Middle frontal gyrus (tissue), 1 donor: Measurements from ENCODE around the gene EML3.
"Not testable (repeated sequence)": the region's sequence is repeated elsewhere in the genome, so short reads cannot be mapped to it uniquely, and the experiment has no call there.

Source experiments
- DNase-seq: peaks from one replicate; pipeline ENCODE4 v3.0.0-alpha.2; 2015; ENCODE audit warnings: low spot score; ENCODE audit errors: extremely low spot score

EML3 gene, protein sequence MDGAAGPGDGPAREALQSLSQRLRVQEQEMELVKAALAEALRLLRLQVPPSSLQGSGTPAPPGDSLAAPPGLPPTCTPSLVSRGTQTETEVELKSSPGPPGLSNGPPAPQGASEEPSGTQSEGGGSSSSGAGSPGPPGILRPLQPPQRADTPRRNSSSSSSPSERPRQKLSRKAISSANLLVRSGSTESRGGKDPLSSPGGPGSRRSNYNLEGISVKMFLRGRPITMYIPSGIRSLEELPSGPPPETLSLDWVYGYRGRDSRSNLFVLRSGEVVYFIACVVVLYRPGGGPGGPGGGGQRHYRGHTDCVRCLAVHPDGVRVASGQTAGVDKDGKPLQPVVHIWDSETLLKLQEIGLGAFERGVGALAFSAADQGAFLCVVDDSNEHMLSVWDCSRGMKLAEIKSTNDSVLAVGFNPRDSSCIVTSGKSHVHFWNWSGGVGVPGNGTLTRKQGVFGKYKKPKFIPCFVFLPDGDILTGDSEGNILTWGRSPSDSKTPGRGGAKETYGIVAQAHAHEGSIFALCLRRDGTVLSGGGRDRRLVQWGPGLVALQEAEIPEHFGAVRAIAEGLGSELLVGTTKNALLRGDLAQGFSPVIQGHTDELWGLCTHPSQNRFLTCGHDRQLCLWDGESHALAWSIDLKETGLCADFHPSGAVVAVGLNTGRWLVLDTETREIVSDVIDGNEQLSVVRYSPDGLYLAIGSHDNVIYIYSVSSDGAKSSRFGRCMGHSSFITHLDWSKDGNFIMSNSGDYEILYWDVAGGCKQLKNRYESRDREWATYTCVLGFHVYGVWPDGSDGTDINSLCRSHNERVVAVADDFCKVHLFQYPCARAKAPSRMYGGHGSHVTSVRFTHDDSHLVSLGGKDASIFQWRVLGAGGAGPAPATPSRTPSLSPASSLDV

DNA sequence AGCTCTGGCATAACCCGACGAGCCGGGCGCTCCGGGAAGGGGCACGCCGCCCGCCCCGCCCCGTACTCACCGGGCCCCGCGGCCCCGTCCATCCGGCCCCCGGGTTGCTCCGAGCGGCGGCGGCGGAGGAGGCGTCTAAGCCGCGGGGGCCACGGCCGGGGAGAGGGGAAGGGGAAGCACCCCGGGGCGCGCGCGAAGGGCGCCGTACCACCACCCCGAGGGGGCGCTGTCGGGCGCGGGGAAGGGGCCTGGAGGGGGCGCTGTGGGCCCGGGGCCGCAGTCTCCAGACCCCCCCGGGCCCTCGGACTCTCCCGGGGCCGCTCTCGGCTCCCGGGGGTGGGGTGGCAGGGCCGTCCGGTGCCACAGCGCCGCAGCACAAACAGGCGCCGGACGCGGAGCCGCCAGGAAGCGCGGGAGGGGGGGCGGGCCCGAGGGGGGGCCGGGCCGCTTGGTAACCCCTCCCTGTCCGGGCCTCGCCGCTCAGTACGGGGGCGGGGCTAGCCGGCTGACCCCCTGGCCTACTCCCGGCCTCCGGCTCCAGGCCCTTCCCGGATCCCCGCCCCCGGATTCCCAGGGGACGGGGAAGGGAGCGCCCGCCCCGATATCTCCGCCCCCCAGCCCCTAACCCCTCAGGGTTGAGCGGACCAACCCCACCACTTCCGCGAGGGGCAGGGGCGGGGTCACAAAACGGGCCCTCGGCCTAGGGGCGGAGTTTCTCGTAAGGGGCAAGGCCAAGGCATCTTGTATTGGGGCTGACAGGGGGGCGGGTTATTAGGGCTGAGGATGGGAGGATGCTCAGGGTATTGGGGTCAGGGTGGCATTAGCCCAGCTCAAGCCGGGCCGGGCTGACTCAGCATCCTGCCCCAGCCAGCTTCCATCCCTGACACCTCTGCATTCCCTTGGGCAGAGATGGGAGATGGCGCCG is at the start of gene EML3, which contains the start of gene ROM1:
EML3 (minus strand) TSS at position 410 of the 925 bp plus-strand sequence; CDS start at position 92, 318 bp downstream.
ROM1 (plus strand) TSS at position 892 of the 925 bp plus-strand sequence; CDS start at position 917, 25 bp downstream.
- peak; percentile 31 for DNase-seq

DNA sequence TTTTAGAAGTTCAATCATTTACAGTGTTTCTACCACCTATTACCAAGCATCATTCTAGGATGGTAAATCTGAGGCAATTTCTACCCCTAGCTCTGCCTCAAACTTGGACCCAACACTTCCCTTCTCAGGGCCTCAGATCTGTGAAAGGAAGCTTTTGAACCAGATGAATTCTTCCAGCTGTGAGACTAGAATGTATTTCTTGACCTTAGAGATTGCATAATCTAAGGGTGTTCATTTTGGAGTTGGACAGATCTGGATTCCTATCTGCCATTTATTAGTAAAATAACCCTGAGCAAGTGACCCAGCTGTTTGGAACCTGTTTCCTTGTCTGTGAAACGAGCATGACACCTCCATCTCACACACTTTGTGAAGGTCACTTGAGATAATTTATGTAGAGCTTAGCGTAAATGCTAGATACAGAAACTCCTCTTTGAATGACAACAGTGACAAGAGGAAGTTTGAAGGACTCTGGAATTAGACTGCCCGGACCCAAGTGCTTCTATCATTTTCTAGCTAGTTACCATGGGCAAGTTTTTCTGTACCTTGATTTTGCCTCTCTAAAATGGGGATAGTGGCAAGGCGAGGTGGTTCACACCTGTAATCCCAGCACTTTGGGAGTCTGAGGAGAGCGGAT is 44.3 kb upstream of the EML3 start:
- DNase-seq = no peak

DNA sequence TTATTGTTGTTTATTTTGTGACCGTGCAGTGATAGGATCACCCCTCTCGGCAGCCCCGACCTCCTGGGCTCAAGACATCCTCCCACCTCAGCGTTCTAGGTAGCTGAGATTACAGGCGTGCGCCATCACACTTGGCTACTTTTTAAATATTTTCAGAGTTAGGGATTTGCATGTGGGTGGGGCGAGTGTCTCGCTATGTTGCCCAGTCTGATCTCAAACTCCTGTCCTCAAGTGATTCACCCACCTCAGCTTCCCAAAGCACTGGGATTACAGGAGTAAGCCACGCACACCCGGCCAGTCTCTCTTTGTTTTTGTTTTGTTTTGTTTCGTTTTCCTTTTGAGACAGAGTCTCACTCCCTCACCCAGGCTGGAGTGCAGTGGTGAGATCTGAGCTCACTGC is 41.7 kb upstream of the EML3 start:
- DNase-seq = no peak

DNA sequence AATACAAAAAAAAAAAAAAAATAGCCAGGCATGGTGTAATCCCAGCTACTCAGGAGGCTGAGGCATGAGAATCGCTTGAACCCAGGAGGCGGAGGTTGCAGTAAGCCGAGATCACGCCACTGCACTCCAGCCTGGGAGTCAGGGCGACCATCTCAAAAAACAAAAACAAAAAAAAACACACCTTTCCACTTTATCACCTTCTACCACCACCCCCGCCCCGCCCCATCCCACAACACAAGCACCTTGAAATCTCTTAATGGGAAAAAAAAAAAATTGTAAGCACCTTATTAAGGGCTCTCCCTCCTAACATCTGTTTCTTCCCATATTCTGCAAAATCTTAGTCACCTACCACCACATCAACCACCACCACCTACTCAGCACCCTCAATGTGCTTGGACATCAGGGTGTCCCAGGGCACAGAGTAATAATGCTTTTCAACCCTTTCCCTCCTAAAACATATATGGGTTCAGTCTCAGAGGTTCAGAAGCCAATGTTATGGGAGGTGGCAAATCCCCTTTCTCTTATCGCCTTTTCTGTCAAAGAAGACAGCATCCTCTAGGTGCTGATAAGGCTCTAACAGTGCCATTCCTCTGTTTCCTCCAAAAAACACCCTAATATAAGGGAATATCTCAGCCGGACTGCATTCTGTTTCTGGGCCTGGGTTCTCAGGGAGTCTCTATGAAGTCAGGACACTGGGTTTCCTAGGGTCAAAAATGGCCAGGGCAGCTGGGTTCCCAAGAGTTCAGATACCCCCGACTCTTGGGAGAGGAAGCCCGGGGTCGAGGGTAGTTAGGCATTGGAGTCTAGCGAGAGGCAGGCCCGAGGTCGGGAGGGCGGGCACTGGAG is 39.8 kb upstream of the EML3 start:
- no peak for DNase-seq

DNA sequence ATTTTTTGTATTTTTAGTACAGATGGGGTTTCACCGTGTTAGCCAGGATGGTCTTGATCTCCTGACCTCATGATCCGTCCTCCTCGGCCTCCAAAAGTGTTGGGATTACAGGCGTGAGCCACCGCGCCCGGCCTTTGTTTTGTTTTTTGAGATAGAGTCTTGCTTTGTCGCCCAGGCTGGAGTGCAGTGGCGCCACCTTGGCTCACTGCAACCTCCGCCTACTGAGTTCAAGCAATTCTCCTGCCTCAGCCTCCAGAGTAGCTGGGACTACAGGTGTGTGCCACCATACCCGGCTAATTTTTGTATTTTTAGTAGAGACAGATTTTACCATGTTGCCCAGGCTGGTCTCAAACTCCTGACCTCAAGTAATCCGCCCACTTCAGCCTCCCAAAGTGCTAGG is 37.7 kb upstream of the EML3 start:
- DNase-seq = not testable (repeated sequence)

DNA sequence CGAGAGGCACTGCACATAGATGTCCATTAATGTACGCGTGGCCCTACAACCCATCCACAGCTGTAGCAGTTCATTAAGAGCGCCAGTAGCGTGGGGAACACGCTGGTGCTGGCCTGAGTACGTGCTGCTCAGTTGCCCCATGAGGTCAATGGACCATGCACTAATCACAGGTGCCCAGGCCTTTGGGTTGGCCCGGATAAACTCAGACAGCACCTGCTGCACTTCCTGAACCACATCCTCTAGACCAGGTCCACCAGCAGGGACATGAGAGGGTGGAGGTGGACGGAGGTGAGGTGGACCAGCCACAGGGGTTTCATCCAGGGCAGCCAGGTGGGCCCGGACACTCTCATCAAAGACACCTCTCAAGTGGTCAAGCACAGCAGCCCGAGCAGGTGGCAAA is 36.9 kb upstream of the EML3 start:
- no peak for DNase-seq

DNA sequence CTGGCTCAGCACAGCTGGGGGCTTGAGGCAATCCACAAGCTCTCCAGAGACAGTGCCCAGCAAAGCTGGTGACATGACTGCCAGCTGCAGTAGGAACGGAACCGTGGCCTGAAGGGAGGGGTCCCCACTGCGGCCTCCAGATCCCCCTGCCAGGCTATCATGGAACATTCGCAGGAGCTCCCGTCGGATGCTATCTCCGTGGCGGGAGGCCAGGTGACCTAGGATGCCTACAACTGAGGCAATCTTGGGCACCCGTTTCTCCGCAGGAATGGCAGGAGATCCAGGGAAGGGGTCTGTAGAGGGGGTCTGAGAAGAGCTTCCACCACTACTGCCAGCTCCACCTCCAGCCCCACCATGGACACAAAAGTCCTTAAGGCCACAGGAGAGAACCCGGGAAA is 36.4 kb upstream of the EML3 start:
- DNase-seq = no peak

DNA sequence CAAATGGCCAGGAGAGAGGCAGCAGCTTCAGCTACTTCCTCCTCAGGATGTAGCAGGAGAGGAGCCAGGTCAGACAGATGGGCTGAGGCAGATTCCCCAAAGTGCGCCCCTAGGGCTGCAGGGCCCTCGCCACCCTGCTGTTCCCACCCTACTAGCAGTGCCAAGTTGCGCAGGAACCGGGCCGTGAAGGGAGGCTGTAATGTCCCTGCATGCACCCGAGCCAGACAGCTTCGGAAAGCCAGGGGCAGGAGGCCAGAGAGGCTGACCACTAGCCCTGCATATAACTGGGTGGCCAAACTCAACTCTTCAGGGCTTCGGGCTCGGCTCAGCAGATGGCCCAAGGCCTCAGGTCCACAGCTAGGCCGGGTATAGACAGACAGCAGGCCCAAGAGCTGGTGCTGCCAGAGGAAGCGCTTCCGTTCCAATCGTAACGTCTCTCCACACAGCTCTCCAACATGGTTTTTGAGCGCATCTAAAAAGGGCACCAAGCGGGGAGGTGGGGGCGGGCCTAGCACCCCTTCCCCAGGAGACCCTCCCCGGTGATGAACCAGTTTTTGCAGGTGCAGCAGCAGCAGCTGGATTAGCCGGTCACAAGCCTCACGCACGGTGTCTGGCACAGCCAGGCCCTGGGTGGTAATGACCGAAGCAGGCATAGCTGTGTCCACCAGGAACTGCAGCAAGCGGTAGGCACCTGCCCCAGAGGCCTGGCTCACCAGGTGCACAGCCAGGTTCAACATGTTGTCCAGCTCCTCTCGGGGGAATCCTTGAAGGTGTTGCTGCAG is 35.8 kb upstream of the EML3 start:
- no peak for DNase-seq

DNA sequence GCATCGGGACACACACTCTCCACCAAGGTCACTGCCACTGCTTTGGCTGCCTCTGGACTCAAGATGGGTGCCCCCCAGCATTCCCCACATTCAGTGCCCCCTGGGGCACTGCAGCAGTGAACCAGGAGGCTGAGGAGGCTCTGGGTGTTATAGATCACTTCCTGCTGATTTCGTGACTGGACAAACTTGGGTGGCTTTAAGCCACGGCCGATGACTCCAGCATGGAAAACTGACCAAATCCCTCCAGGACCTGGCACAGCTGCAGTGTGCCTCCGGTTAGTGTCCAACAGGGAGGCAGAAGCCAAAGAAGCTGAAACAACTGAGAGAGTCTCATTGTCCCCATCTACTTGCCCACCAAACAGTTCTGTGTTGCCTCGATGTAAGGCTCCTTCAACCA is 35.0 kb upstream of the EML3 start:
- no peak for DNase-seq

DNA sequence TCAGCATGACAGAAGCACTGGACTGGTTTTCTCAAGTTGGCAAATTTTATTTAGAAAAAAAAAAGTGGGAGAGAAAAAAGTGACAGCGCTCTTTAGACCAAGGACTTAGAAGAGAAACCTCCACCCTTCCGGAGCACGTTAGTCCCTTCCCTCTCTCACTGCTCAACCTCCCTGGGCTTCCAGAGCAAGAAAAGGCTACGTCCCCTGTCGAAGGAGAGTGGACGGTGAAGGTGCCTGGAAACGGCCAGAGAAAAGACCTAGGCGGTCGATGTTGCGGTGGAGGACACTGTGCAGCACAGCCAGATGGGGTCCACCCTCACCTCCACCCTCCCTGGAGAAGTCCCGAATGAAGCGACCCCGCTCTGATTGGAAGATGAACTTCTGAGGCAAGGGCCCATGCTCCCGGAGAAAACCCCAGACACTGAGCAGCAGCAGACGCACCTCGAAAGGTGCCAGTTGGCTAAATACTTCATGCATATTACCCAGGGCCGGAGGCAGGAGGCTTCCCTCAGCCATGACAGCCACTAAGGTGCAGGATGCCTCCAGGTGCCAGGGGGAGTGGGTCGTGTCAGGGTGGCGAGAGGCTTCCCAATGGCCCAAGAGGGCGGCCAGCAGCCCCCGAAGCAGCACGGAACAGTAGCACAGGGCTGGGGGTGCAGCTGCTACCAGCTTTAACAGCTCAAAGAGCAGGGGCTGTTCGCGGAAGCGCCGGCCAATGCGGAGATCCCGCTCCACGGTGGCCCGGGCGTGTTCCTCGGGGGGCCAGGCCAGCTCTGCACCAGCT is 34.4 kb upstream of the EML3 start:
- DNase-seq = no peak

DNA sequence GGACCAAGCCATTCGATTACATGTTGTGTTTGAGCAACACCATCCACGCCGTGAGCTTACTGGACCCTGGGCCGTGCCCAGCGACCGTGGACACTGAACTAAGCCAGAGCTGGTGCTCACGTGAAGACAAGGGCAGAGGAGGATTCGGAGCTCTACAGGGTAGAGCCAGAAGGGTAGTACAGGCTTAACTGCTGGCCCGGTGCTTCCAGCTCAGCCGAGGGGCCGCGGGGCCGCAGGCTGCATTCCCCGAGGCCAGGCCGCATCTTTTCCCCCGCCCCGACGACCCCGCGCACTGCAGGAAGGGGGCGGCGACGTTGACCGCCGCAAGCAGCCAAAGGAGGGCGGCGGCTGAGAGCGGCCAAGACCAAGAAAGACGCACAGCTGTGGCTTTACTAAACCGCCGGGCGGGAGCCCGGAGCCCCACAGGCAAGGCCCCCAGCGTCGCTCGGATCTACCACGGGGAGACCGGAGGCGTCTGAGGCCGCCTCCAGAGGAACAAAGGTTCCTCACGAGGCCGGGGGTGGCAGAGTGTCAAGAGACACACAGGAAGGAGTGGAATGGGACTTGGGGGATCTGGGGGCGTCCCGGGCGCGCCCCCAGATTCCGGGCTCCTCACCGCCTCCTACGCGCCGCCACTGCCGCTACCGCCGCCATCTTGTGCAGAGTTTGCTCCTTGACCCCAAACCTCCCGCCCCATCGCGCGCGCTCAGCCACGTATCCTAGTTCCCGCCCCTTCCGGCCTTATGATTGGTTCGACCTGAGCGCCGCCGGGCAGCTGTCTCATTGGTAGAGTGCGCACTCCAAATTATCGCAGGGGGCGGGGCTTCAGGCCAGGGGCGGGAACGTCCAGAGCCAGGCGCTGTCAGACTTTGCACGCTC is 33.6 kb upstream of the EML3 start, which contains the start of gene GANAB:
GANAB (minus strand) TSS at position 668 of the 879 bp plus-strand sequence; CDS start at position 654, 14 bp downstream.
- DNase-seq = peak; percentile 97

DNA sequence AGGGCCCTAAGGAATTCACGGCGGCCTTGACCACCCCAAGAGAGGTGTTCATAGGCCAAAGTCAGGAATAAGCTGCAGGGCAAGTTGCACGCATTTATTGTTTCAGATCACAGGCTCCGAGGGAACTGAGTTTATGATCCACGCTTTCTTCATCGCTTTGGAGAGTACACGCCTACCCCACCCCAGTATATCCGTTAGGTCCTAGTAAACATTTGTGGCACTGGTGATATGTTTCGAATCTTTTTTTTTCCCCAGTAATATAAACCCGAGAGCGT is 33.0 kb upstream of the EML3 start:
- DNase-seq = no peak

DNA sequence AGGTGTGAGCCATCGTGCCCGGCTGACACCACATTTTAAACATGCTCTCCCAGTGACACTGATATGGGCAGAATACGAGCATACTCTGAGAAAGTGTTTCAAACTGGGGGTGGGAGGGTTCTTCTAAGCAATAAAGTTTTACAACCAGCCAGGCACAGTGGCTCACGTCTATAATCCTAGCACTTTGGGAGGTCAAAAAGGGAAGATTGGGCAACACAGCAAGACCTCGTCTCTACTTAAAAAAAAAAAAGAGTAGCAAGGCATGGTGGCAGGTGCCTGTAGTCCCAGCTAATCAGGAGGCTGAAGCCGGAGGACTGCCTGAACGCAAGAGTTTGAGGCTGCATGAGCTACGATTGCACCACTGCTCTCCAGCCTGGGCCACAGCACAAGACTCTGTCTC is 31.6 kb upstream of the EML3 start:
- DNase-seq = no peak

DNA sequence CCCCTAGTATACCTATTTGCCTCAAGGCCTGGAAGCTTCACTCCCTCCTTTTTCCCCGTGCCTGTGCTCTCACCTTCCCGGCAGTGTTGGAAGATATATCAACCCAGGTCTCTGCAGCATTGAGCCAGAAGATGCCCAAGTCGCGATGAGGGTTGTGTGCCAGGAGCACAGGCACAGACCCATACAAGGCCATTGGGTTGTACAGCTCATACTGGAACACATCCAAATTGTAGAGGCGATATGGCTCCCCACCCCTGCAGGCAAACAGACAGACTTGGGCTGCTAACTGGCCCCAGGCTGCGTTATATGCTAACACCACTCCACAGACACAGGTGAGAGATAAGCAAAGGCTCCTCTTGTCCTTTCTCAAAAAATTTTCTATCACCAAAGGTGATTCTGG is 19.9 kb upstream of the EML3 start:
- no peak for DNase-seq

DNA sequence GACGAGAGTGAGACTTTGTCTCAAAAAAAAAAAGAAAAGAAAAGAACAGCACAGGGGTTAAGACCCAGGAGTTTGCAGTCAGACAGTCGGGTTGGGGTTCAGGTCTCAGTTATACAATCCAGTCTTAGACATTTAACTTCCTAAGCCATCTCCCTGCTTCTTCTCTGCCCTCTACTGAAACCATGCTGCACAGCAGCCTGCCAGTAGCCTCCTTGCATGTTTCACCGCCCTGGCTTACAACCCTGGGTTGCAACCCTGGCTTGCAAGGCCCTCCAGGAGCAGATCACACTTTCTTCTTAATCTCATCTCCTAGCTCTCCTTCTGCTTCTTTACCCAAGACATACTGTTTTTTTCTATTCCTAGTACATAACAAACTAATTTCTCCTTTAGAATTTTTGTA is 15.1 kb upstream of the EML3 start:
- DNase-seq = no peak

DNA sequence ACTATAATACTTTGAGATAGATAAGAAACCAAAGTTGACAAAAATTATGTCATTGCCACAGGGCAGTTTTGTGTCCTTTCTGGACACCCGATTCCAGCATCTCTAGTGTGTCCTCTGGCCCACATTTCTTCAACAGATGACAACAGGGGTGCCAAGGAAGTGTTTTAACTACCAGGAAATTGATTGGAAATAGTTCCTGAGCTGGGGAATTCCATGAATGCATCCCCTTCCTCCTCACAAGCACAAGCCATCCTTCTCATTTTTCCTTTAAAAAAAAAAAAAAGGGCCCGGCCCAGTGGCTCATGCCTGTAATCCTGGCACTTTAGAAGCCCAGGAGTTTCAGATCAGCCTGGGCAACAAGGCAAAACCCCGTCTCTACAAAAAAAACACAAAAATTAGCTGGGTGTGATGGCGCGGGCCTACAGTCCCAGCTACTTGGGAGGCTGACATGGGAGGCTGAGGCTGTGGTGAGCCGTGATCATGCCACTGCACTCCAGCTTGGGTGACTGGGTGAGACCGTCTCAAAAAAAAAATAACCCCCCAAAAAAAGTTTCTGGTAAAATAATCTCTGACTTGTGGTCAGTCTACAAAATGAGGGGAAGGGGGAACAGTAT is 10.0 kb upstream of the EML3 start:
- DNase-seq = no peak
